GM21360 (cell line): ENCODE measurements around the gene SNX12.

ENCODE experiments used
- ATAC-seq: cut with Tn5 transposase; IDR thresholded peaks from one replicate; pipeline ENCODE4 v1.9.1; 2021; ENCODE audit warnings: mild to moderate bottlenecking, moderate library complexity; ENCODE audit not compliant: unreplicated experiment

SNX12 gene

GRCh38 chrX:71068044-71068918, at the start of gene SNX12:
Gene SNX12 (minus strand): TSS chrX:71068334. CDS start chrX:71068306, 28 bp downstream.
- ATAC-seq = peak; percentile 87

DNA sequence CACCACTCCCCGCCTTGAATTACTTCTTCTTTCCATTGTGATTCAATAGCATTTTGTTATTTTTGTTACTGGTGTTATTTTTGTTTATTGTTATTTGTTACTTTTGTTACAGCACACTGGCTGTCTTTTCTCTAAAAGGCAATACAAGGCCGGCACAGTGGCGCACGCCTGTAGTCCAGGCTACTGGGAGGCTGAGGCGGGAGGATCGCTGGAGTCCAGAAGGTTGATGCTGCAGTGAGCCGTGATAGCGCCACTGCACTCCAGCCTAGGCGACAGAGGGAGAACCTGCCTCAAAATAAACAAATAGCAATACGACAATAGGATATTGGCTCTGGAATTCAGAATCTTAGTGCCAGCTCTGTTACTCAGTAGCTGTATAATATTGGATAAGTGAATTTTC, 49.2 kb upstream of the SNX12 start:
- ATAC-seq = no peak

- peak; percentile 26 for ATAC-seq
These were observed 43.8 kb upstream of the SNX12 start for GRCh38 chrX:71111921-71112431.

- ATAC-seq = peak; percentile 87
These were observed 43.2 kb upstream of the SNX12 start, which contains the start of gene IL2RG for GRCh38 chrX:71111141-71111843. Gene IL2RG (minus strand): TSS chrX:71111577. CDS start chrX:71111539, 38 bp downstream.

GRCh38 chrX:71109051-71109450, 40.9 kb upstream of the SNX12 start:
- no peak for ATAC-seq

- no peak for ATAC-seq
These were observed 39.7 kb upstream of the SNX12 start for GRCh38 chrX:71107762-71108360.

DNA sequence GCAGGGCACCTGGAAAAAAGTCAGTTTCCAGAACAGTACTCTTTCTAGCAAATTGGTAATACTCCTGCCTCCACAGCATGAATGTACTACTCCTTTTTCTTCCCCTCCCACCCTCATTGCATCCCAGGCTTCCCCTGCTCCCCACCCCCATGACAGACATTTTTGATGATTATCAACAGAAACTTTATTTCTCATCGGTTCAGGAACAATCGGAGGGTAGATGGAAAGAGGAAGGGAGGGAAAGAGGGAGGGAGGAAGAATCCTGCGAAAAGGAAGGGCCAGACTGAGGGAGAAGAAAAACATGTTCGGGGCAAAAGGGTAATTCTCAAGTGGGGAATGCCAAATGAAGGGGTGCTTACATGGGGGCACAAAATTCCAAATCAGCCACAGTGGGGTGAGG, 39.1 kb upstream of the SNX12 start:
- no peak for ATAC-seq

GRCh38 chrX:71106427-71106826, 38.3 kb upstream of the SNX12 start, which contains the start of gene CXorf65:
Gene CXorf65 (minus strand): TSS chrX:71106740. CDS start chrX:71106556, 184 bp downstream.
- no peak for ATAC-seq

- ATAC-seq = no peak
These were observed 37.5 kb upstream of the SNX12 start for GRCh38 chrX:71105628-71106027.

GRCh38 chrX:71103110-71103983, 35.2 kb upstream of the SNX12 start:
- no peak for ATAC-seq

DNA sequence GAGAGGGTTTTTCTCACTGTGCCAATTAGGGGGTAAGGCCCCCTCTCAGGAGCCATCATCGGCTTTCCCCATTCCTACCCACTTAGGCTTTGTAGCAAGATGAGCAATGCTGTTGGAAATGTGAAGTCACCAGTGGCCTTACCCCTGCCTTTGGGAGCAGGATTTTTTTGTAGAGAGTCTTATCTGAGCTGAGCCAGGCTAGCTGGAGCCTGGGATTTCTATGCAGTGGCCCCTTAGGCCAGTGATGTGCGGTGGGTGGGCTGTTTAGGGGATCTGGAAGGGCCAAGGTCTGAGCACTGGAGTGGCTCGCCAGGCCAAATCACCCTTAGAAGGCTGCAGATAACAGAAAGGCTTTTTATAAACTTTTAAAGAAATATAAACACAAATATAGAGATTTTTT, 34.2 kb upstream of the SNX12 start:
- no peak for ATAC-seq

- ATAC-seq = no peak
These were observed 32.7 kb upstream of the SNX12 start for GRCh38 chrX:71100581-71101505.

DNA sequence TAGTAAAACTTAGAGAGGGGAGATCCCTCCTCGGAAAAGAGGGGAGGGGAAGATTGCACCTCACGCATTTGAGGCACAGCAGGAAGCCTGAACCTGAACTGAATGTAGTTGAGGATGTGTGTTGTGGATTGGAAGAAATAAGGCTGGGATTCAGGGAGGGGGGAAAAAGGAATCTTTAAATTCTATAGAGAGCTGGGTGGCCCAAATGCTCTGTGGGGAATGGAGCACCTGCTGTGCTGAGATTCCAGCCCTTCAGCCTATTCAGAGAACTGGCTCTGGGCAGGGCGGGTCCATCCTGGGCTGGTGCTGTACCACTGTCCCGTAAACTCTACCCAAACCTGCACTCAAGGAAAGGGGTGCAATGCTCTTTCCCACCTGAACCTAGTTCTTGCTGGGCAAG, 31.6 kb upstream of the SNX12 start:
- no peak for ATAC-seq

DNA sequence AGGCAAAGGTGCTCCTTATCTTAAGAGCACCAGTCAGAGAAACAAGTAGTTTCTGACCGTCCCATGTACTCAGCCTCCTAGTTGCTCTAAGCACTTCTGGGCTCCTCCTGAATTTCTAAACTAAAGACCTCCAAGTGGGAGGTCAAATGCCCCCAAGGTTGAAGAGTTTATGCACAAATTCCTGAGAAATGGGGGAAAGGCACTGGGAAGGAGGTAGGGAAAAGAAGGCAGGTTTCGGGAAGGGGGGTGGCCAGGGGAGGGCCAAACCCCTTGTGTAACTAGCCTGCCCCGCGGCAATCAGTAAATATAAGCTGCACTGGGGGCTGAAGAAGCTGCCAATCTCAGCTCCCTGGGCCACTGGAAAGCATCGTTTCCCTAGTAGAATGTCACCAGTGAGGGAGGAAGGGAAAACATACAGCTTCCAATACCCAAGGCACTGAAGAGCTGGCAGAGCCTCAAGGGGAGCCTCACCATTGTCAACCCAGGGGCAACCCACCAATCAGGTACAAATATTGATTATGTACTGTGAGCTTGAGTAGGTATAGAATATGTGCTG, 30.9 kb upstream of the SNX12 start:
- ATAC-seq = no peak

- ATAC-seq = no peak
These were observed 30.2 kb upstream of the SNX12 start for GRCh38 chrX:71098302-71098701.

GRCh38 chrX:71096760-71097032, 28.6 kb upstream of the SNX12 start:
- ATAC-seq = no peak

GRCh38 chrX:71095981-71096759, 28.0 kb upstream of the SNX12 start:
- peak; percentile 10 for ATAC-seq

- ATAC-seq = peak; percentile 74
These were observed 27.4 kb upstream of the SNX12 start, which contains the start of gene FOXO4 for GRCh38 chrX:71095555-71095980. Gene FOXO4 (plus strand): TSS chrX:71095851. CDS start chrX:71096529, 678 bp downstream.
